GM19455 (cell line): ENCODE results near the gene MAPKAPK3.

Experiments
- ATAC-seq: cut with Tn5 transposase; IDR thresholded peaks from one replicate; pipeline ENCODE4 v1.9.1; 2021; ENCODE audit not compliant: unreplicated experiment

MAPKAPK3 gene

GRCh38 chr3:50625231-50626182 lies 8.6 kb downstream of the MAPKAPK3 start:
- ATAC-seq, result no peak

- ATAC-seq, result no peak
Measured at GRCh38 chr3:50626401-50626800, 9.4 kb downstream of the MAPKAPK3 start.

- ATAC-seq, result no peak
Measured at GRCh38 chr3:50627407-50628051, 10.6 kb downstream of the MAPKAPK3 start.

GRCh38 chr3:50628601-50629000 lies 11.7 kb downstream of the MAPKAPK3 start:
- no peak for ATAC-seq

GRCh38 chr3:50630394-50630793 lies 13.4 kb downstream of the MAPKAPK3 start:
- no peak for ATAC-seq

GRCh38 chr3:50630877-50631276 lies 13.9 kb downstream of the MAPKAPK3 start:
- no peak for ATAC-seq

GRCh38 chr3:50632450-50632849 lies 15.5 kb downstream of the MAPKAPK3 start:
- ATAC-seq, result no peak

- ATAC-seq, result no peak
Measured at GRCh38 chr3:50633230-50633790, 16.4 kb downstream of the MAPKAPK3 start.

GRCh38 chr3:50635066-50635465 lies 18.1 kb downstream of the MAPKAPK3 start:
- ATAC-seq, result no peak

- no peak for ATAC-seq
Measured at GRCh38 chr3:50637011-50637410, 20.1 kb downstream of the MAPKAPK3 start.

GRCh38 chr3:50637945-50638344 lies 21.0 kb downstream of the MAPKAPK3 start:
- no peak for ATAC-seq

- no peak for ATAC-seq
Measured at GRCh38 chr3:50639055-50639494, 22.1 kb downstream of the MAPKAPK3 start.

- ATAC-seq, result no peak
Measured at GRCh38 chr3:50642382-50642781, 25.4 kb downstream of the MAPKAPK3 start.

- no peak for ATAC-seq
Measured at GRCh38 chr3:50644561-50644960, 27.6 kb downstream of the MAPKAPK3 start.

- ATAC-seq, result no peak
Measured at GRCh38 chr3:50645378-50645777, 28.4 kb downstream of the MAPKAPK3 start.

- ATAC-seq, result no peak
Measured at GRCh38 chr3:50648313-50648712, 31.4 kb downstream of the MAPKAPK3 start.

GRCh38 chr3:50648944-50649343 lies 32.0 kb downstream of the MAPKAPK3 start:
- no peak for ATAC-seq

- no peak for ATAC-seq
Measured at GRCh38 chr3:50649451-50649931, 32.5 kb downstream of the MAPKAPK3 start.

GRCh38 chr3:50650018-50650417 lies 33.1 kb downstream of the MAPKAPK3 start:
- no peak for ATAC-seq

- no peak for ATAC-seq
Measured at GRCh38 chr3:50651445-50651844, 34.5 kb downstream of the MAPKAPK3 start.

GRCh38 chr3:50651920-50652529 lies 35.1 kb downstream of the MAPKAPK3 start:
- ATAC-seq, result no peak
